Ishikawa (cell line): ENCODE measurements around the gene OR6C68.

Experiments used
- CEBPB ChIP-seq: IDR thresholded peaks from 2 replicates; pipeline ENCODE4 v1.6.1; 2012
- CREB1 ChIP-seq: IDR thresholded peaks from 2 replicates; pipeline ENCODE4 v1.6.1; 2012; ENCODE audit warnings: low read depth
- EGR1 ChIP-seq: IDR thresholded peaks from 2 replicates; pipeline ENCODE4 v1.6.1; 2012
- EP300 ChIP-seq: IDR thresholded peaks from 2 replicates; pipeline ENCODE4 v1.6.1; 2012; ENCODE audit warnings: borderline replicate concordance
- FOXM1 ChIP-seq: IDR thresholded peaks from 2 replicates; pipeline ENCODE4 v1.6.1; 2012; ENCODE audit warnings: low read depth, borderline replicate concordance
- NFIC ChIP-seq: IDR thresholded peaks from 2 replicates; pipeline ENCODE4 v1.6.1; 2012
- RAD21 ChIP-seq: IDR thresholded peaks from 2 replicates; pipeline ENCODE4 v1.6.1; 2012; ENCODE audit warnings: low read depth
- TAF1 ChIP-seq: IDR thresholded peaks from 2 replicates; pipeline ENCODE4 v1.6.1; 2012; ENCODE audit warnings: low read depth, mild to moderate bottlenecking
- TCF12 ChIP-seq: IDR thresholded peaks from 2 replicates; pipeline ENCODE4 v1.6.1; 2012; ENCODE audit warnings: low read depth
- TEAD4 ChIP-seq: IDR thresholded peaks from 2 replicates; pipeline ENCODE4 v1.6.1; 2012
- YY1 ChIP-seq: IDR thresholded peaks from 2 replicates; pipeline ENCODE4 v1.6.1; 2012; ENCODE audit warnings: low read depth
- ZBTB7A ChIP-seq: IDR thresholded peaks from 2 replicates; pipeline ENCODE4 v1.6.1; 2012; ENCODE audit warnings: low read depth
- TF ChIP-seq, protein P1 (sequence below): IDR thresholded peaks from 2 replicates; pipeline ENCODE4 v1.6.1; 2012; ENCODE audit warnings: low read depth, mild to moderate bottlenecking
- TF ChIP-seq, protein P2 (sequence below): IDR thresholded peaks from 2 replicates; pipeline ENCODE4 v1.6.1; 2012
- TF ChIP-seq, protein P3 (sequence below): IDR thresholded peaks from 2 replicates; pipeline ENCODE4 v1.6.1; 2012

Gene OR6C68

DNA sequence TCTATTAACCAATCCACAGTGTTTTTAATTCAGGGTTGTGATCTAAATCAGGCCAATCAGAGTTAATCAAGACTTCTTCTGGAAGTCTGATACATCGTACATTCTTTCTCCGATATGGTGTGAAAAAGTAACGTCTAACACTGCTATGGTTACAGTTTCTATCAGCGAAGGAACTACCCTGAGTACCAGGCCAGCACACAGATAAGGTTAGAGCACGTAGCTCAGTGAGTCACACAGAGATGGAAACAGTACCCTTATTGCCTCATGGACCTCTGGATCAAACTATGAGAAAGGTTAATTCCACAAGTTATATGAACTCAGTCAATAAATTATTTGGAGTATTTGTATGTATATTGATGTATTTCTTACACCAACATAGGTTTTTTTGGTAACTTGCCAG lies 3.3 kb downstream of the OR6C68 start:
- TF ChIP-seq EGR1 (no peak), CREB1 (no peak), RAD21 (no peak), EP300 (no peak), FOXM1 (no peak), ZBTB7A (no peak), TEAD4 (no peak), TAF1 (no peak), TCF12 (no peak)
- TF ChIP-seq, protein P1, sequence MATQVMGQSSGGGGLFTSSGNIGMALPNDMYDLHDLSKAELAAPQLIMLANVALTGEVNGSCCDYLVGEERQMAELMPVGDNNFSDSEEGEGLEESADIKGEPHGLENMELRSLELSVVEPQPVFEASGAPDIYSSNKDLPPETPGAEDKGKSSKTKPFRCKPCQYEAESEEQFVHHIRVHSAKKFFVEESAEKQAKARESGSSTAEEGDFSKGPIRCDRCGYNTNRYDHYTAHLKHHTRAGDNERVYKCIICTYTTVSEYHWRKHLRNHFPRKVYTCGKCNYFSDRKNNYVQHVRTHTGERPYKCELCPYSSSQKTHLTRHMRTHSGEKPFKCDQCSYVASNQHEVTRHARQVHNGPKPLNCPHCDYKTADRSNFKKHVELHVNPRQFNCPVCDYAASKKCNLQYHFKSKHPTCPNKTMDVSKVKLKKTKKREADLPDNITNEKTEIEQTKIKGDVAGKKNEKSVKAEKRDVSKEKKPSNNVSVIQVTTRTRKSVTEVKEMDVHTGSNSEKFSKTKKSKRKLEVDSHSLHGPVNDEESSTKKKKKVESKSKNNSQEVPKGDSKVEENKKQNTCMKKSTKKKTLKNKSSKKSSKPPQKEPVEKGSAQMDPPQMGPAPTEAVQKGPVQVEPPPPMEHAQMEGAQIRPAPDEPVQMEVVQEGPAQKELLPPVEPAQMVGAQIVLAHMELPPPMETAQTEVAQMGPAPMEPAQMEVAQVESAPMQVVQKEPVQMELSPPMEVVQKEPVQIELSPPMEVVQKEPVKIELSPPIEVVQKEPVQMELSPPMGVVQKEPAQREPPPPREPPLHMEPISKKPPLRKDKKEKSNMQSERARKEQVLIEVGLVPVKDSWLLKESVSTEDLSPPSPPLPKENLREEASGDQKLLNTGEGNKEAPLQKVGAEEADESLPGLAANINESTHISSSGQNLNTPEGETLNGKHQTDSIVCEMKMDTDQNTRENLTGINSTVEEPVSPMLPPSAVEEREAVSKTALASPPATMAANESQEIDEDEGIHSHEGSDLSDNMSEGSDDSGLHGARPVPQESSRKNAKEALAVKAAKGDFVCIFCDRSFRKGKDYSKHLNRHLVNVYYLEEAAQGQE = no peak
- TF ChIP-seq, protein P2, sequence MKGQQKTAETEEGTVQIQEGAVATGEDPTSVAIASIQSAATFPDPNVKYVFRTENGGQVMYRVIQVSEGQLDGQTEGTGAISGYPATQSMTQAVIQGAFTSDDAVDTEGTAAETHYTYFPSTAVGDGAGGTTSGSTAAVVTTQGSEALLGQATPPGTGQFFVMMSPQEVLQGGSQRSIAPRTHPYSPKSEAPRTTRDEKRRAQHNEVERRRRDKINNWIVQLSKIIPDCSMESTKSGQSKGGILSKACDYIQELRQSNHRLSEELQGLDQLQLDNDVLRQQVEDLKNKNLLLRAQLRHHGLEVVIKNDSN = no peak
- TF ChIP-seq, protein P3, sequence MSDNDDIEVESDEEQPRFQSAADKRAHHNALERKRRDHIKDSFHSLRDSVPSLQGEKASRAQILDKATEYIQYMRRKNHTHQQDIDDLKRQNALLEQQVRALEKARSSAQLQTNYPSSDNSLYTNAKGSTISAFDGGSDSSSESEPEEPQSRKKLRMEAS = no peak

DNA sequence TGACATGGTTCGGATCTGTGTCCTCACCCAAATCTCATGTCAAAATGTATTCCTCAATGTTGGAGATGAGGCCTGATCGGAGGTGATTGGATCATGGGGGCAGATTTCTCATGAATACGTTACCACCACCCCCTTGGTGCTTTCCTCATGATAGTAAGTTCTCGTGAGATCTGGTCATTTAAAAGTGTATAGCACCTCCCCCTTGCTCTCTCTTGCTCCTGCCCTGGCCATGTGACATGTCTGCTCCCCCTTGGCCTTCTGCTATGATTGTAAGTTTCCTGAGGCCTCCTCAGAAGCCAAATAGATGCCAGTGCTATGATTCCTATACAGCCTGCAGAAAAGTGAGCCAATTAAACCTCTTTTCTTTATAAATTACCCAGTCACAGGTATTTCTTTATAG lies 7.1 kb downstream of the OR6C68 start:
- TF ChIP-seq TCF12 (no peak), CREB1 (no peak), FOXM1 (no peak), TAF1 (no peak), YY1 (no peak), EGR1 (no peak)
- TF ChIP-seq, protein P3 = no peak
- TF ChIP-seq, protein P1 = no peak
- TF ChIP-seq, protein P2 = no peak

DNA sequence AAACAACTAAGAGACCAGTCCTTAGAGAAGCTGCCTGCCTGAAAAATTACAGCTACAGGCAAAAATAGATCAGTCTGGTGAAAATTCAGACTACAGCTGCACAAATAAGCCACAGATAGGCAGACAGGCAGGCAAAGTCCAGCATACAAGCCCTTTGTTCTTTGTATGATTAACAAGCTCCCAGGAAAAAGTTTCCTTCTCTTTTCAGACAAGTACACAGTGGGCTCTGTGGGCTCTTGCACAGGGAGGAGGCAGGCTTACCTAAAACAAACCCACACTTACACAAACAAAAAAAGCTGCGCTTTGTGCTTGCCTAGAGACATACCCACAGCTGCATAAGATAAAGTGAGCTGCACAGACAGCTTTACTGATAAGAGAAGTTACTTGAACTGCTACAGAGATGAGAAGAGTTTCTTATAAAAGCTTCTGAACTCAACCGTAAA lies 7.7 kb downstream of the OR6C68 start:
- TF ChIP-seq EGR1 = no peak
- no peak for TF ChIP-seq FOXM1
- TF ChIP-seq ZBTB7A = no peak
- TF ChIP-seq, protein P3 = no peak
- TF ChIP-seq RAD21 = no peak
- TF ChIP-seq TCF12 = no peak
- no peak for TF ChIP-seq NFIC
- TF ChIP-seq CEBPB = no peak
- TF ChIP-seq TEAD4 = no peak
- TF ChIP-seq, protein P2 = no peak
- no peak for TF ChIP-seq YY1
- TF ChIP-seq CREB1 = no peak
- TF ChIP-seq, protein P1 = no peak

DNA sequence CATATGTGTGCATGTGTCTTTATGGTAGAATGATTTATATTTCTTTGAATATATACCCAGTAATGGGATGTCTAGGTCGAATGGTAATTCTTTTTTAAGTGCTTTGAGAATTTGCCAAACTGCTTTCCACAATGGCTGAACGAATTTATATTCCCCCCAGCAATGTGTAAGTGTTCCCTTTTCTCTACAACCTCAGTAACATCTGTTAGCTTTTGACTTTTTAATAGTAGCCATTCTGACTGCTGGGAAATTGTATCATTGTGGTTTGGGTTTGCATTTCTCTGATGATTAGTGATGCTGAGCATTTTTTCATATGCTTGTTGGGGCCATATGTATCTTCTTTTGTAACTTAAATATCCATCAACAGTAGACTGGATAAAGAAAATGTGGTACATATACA lies 9.4 kb downstream of the OR6C68 start:
- TF ChIP-seq EP300 (no peak), RAD21 (no peak), CREB1 (no peak), TAF1 (no peak), NFIC (no peak), YY1 (no peak), CEBPB (no peak), EGR1 (no peak), FOXM1 (no peak), ZBTB7A (no peak), TEAD4 (no peak)
- TF ChIP-seq, protein P1 = no peak
- TF ChIP-seq, protein P2 = no peak
- TF ChIP-seq, protein P3 = no peak
